HEK293 (cell line): Measurements from ENCODE around the gene MYEF2.
A peak's percentile ranks its signal among the peaks of the same experiment; 100 is the strongest.

Experiments used
- CTCF ChIA-PET: fragments of 350-600 bp; formaldehyde crosslinking; extraction: SDS; loops from one replicate; lab custom pipeline; 2021; ENCODE audit warnings: antibody characterized with exemption; lab: Yijun Ruan, JAX
- POLR2A ChIA-PET: fragments of 300-600 bp; formaldehyde crosslinking; extraction: SDS; loops from one replicate; lab custom pipeline; 2020; ENCODE audit warnings: antibody characterized with exemption, inconsistent platforms; lab: Yijun Ruan, JAX
- H3K27ac ChIP-seq: fragments of 200-500 bp; sonication (Bioruptor generic); 2 replicates; pipeline ENCODE4 v1.5.1; 2014; ENCODE audit warnings: low read depth, low read length, control low read depth, inconsistent platforms; ENCODE audit errors: extremely low read depth
- H3K36me3 ChIP-seq, 2 experiments: fragments of 200-500 bp in 1 of 2; sonication (Bioruptor generic) in 1 of 2; 1 replicate in 1 of 2; 2 replicates in 1 of 2; pipeline ENCODE4 v1.5.1; 2014 to 2017; ENCODE audit warnings: inconsistent platforms in 2 of 2, low read length in 2 of 2; ENCODE audit not compliant: control insufficient read depth in 2 of 2, insufficient read depth in 1 of 2
- H3K4me1 ChIP-seq: fragments of 200-500 bp; sonication (Bioruptor generic); 2 replicates; pipeline ENCODE4 v1.5.1; 2014; ENCODE audit warnings: mild to moderate bottlenecking, low read length, inconsistent platforms; ENCODE audit not compliant: control insufficient read depth, insufficient read depth
- H3K4me3 ChIP-seq: 2 replicates; pipeline ENCODE4 v1.5.1; 2011; ENCODE audit warnings: low read depth, mild to moderate bottlenecking, control low read depth, low read length, moderate library complexity
- H3K9me3 ChIP-seq: fragments of 200-500 bp; sonication (Bioruptor generic); 2 replicates; pipeline ENCODE4 v1.5.1; 2014; ENCODE audit warnings: low read depth, low read length, inconsistent platforms; ENCODE audit not compliant: control insufficient read depth, insufficient read depth
- GLIS1 ChIP-seq: fragments of 450-650 bp; formaldehyde crosslinking; IDR thresholded peaks from 2 replicates; pipeline ENCODE4 v1.5.1; 2016; ENCODE audit warnings: missing biosample characterization, missing genetic modification characterization
- INSM2 ChIP-seq: fragments of 450-650 bp; formaldehyde crosslinking; IDR thresholded peaks from 2 replicates; pipeline ENCODE4 v1.5.1; 2016; ENCODE audit warnings: missing biosample characterization, missing genetic modification characterization
- KLF16 ChIP-seq: fragments of 450-650 bp; formaldehyde crosslinking; IDR thresholded peaks from 2 replicates; pipeline ENCODE4 v1.5.1; 2017; ENCODE audit warnings: missing biosample characterization, missing genetic modification characterization
- MZF1 ChIP-seq: fragments of 450-650 bp; formaldehyde crosslinking; IDR thresholded peaks from 2 replicates; pipeline ENCODE4 v1.5.1; 2017; ENCODE audit warnings: missing biosample characterization, missing genetic modification characterization, borderline replicate concordance
- REST ChIP-seq: fragments of 450-650 bp; formaldehyde crosslinking; IDR thresholded peaks from 2 replicates; pipeline ENCODE4 v1.5.1; 2016; ENCODE audit warnings: missing biosample characterization, missing genetic modification characterization
- SCRT2 ChIP-seq: fragments of 450-650 bp; formaldehyde crosslinking; IDR thresholded peaks from 2 replicates; pipeline ENCODE4 v1.5.1; 2016; ENCODE audit warnings: missing biosample characterization, missing genetic modification characterization
- TRIM28 ChIP-seq: IDR thresholded peaks from 2 replicates; pipeline ENCODE4 v1.6.1; 2011; ENCODE audit warnings: low read length, control low read depth, borderline replicate concordance
- ZNF138 ChIP-seq: fragments of 450-650 bp; formaldehyde crosslinking; IDR thresholded peaks from 2 replicates; pipeline ENCODE4 v1.5.1; 2016; ENCODE audit warnings: missing biosample characterization, missing genetic modification characterization, borderline replicate concordance
- ZNF148 ChIP-seq: fragments of 450-650 bp; formaldehyde crosslinking; IDR thresholded peaks from 2 replicates; pipeline ENCODE4 v1.5.0; 2017; ENCODE audit warnings: missing biosample characterization, missing genetic modification characterization, borderline replicate concordance
- ZNF174 ChIP-seq: fragments of 450-650 bp; formaldehyde crosslinking; IDR thresholded peaks from 2 replicates; pipeline ENCODE4 v1.5.0; 2017; ENCODE audit warnings: missing biosample characterization, mild to moderate bottlenecking, missing genetic modification characterization
- ZNF248 ChIP-seq: fragments of 450-650 bp; formaldehyde crosslinking; IDR thresholded peaks from 2 replicates; pipeline ENCODE4 v1.5.1; 2017; ENCODE audit warnings: missing biosample characterization, missing genetic modification characterization
- ZNF521 ChIP-seq: fragments of 450-650 bp; formaldehyde crosslinking; IDR thresholded peaks from 2 replicates; pipeline ENCODE4 v1.5.1; 2017; ENCODE audit warnings: missing biosample characterization, mild to moderate bottlenecking, missing genetic modification characterization
- ZNF580 ChIP-seq: fragments of 450-650 bp; formaldehyde crosslinking; IDR thresholded peaks from 2 replicates; pipeline ENCODE4 v1.5.1; 2016; ENCODE audit warnings: missing biosample characterization, missing genetic modification characterization
- ZNF664 ChIP-seq: fragments of 450-650 bp; formaldehyde crosslinking; IDR thresholded peaks from 2 replicates; pipeline ENCODE4 v1.5.1; 2016; ENCODE audit warnings: missing biosample characterization, missing genetic modification characterization
- TF ChIP-seq, protein P1 (sequence below): fragments of 450-650 bp; formaldehyde crosslinking; IDR thresholded peaks from 2 replicates; pipeline ENCODE4 v1.5.1; 2016; ENCODE audit warnings: missing biosample characterization, missing genetic modification characterization
- TF ChIP-seq, protein P2 (sequence below): fragments of 450-650 bp; formaldehyde crosslinking; IDR thresholded peaks from 2 replicates; pipeline ENCODE4 v1.5.1; 2016; ENCODE audit warnings: missing biosample characterization, missing genetic modification characterization
- TF ChIP-seq, protein P3 (sequence below): fragments of 450-650 bp; formaldehyde crosslinking; IDR thresholded peaks from 2 replicates; pipeline ENCODE4 v1.5.1; 2016; ENCODE audit warnings: missing biosample characterization, missing genetic modification characterization
- TF ChIP-seq, protein P4 (sequence below): fragments of 450-650 bp; formaldehyde crosslinking; IDR thresholded peaks from 2 replicates; pipeline ENCODE4 v1.5.1; 2016; ENCODE audit warnings: missing biosample characterization, missing genetic modification characterization

Gene MYEF2

GRCh38 chr15:48091522-48091921 lies 86.6 kb downstream of the MYEF2 start (continued):
- TF ChIP-seq ZNF148 (tag by site-specific recombination) (no peak), ZNF248 (no peak), ZNF521 (tag by site-specific recombination) (no peak), ZNF138 (no peak), ZNF580 (tag by site-specific recombination) (no peak)
- TF ChIP-seq, protein P1, sequence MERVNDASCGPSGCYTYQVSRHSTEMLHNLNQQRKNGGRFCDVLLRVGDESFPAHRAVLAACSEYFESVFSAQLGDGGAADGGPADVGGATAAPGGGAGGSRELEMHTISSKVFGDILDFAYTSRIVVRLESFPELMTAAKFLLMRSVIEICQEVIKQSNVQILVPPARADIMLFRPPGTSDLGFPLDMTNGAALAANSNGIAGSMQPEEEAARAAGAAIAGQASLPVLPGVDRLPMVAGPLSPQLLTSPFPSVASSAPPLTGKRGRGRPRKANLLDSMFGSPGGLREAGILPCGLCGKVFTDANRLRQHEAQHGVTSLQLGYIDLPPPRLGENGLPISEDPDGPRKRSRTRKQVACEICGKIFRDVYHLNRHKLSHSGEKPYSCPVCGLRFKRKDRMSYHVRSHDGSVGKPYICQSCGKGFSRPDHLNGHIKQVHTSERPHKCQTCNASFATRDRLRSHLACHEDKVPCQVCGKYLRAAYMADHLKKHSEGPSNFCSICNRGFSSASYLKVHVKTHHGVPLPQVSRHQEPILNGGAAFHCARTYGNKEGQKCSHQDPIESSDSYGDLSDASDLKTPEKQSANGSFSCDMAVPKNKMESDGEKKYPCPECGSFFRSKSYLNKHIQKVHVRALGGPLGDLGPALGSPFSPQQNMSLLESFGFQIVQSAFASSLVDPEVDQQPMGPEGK (tag by site-specific recombination): no peak

- POLR2A ChIA-PET: interaction anchor here (1.1 kb wide), 1 partner anchor 102 kb away, joined by 3 read pairs; no protein-coding TSS in a partner anchor
- H3K36me3 ChIP-seq: no peaks in the 10 kb centered on the region
- no peak overlapping the region for H3K27ac ChIP-seq
- no peak overlapping the region for H3K4me3 ChIP-seq
- no peaks in the 10 kb centered on the region for H3K9me3 ChIP-seq
- TF ChIP-seq, protein P2, sequence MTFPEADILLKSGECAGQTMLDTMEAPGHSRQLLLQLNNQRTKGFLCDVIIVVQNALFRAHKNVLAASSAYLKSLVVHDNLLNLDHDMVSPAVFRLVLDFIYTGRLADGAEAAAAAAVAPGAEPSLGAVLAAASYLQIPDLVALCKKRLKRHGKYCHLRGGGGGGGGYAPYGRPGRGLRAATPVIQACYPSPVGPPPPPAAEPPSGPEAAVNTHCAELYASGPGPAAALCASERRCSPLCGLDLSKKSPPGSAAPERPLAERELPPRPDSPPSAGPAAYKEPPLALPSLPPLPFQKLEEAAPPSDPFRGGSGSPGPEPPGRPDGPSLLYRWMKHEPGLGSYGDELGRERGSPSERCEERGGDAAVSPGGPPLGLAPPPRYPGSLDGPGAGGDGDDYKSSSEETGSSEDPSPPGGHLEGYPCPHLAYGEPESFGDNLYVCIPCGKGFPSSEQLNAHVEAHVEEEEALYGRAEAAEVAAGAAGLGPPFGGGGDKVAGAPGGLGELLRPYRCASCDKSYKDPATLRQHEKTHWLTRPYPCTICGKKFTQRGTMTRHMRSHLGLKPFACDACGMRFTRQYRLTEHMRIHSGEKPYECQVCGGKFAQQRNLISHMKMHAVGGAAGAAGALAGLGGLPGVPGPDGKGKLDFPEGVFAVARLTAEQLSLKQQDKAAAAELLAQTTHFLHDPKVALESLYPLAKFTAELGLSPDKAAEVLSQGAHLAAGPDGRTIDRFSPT (tag by site-specific recombination): no peak
- TF ChIP-seq MZF1 (0 out of 2 replicates have a peak, but pooled peaks have one; percentile 49), ZNF174 (tag by site-specific recombination) (no peak), TRIM28 (no peak), GLIS1 (no peak), REST (no peak), ZNF664 (peak; percentile 37; the same call in 1 of the 2 replicates), KLF16 (tag by site-specific recombination) (no peak), INSM2 (no peak), SCRT2 (peak; percentile 47; the same call in 1 of the 2 replicates)
- TF ChIP-seq, protein P3, sequence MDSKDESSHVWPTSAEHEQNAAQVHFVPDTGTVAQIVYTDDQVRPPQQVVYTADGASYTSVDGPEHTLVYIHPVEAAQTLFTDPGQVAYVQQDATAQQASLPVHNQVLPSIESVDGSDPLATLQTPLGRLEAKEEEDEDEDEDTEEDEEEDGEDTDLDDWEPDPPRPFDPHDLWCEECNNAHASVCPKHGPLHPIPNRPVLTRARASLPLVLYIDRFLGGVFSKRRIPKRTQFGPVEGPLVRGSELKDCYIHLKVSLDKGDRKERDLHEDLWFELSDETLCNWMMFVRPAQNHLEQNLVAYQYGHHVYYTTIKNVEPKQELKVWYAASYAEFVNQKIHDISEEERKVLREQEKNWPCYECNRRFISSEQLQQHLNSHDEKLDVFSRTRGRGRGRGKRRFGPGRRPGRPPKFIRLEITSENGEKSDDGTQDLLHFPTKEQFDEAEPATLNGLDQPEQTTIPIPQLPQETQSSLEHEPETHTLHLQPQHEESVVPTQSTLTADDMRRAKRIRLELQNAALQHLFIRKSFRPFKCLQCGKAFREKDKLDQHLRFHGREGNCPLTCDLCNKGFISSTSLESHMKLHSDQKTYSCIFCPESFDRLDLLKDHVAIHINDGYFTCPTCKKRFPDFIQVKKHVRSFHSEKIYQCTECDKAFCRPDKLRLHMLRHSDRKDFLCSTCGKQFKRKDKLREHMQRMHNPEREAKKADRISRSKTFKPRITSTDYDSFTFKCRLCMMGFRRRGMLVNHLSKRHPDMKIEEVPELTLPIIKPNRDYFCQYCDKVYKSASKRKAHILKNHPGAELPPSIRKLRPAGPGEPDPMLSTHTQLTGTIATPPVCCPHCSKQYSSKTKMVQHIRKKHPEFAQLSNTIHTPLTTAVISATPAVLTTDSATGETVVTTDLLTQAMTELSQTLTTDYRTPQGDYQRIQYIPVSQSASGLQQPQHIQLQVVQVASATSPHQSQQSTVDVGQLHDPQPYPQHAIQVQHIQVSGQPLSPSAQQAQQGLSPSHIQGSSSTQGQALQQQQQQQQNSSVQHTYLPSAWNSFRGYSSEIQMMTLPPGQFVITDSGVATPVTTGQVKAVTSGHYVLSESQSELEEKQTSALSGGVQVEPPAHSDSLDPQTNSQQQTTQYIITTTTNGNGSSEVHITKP (tag by site-specific recombination): no peak; the same call in 1 of the 2 replicates
- TF ChIP-seq, protein P4, sequence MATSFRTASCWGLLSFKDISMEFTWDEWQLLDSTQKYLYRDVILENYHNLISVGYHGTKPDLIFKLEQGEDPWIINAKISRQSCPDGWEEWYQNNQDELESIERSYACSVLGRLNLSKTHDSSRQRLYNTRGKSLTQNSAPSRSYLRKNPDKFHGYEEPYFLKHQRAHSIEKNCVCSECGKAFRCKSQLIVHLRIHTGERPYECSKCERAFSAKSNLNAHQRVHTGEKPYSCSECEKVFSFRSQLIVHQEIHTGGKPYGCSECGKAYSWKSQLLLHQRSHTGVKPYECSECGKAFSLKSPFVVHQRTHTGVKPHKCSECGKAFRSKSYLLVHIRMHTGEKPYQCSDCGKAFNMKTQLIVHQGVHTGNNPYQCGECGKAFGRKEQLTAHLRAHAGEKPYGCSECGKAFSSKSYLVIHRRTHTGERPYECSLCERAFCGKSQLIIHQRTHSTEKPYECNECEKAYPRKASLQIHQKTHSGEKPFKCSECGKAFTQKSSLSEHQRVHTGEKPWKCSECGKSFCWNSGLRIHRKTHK (tag by site-specific recombination): no peak
- CTCF ChIA-PET: interaction anchor here (1.0 kb wide), 1 partner anchor 65 kb away, joined by 3 read pairs; no protein-coding TSS in a partner anchor
- peaks cover 6% of the 10 kb centered on the region for H3K4me1 ChIP-seq
Measured at GRCh38 chr15:48090666-48091065, 87.4 kb downstream of the MYEF2 start.
